Breast epithelium (tissue), 4 donors: ENCODE results near the gene UPP1. TPM values are rescaled to one million over a fixed set of nuclear protein-coding genes. Genes with fewer than 3 reads are reported as not detected.
A peak's percentile ranks its signal among the peaks of the same experiment; 100 is the strongest.

Source experiments
- DNase-seq, 2 donors: peaks; one replicate each; pipeline ENCODE4 v3.0.0-alpha.2; 2019; ENCODE audit warnings: low spot score in 2 of 2
- H3K27ac ChIP-seq, 2 donors: fragments of 200-600 bp; sonication (generic) in 1 of 2; one replicate each; pipeline ENCODE4 v1.5.1; 2016 to 2019; ENCODE audit warnings: mild to moderate bottlenecking in 1 of 2
- H3K27me3 ChIP-seq, 2 donors: fragments of 200-600 bp; sonication (generic) in 1 of 2; one replicate each; pipeline versions ENCODE4 v1.5.1 to v1.6.0; 2017 to 2019; ENCODE audit warnings: control low read depth in 1 of 2, mild to moderate bottlenecking in 1 of 2
- H3K36me3 ChIP-seq: fragments of 200-600 bp; one replicate; pipeline ENCODE4 v1.5.1; 2019
- H3K4me1 ChIP-seq, 2 donors: fragments of 200-600 bp; sonication (generic); one replicate each; pipeline ENCODE4 v1.5.1; 2016 to 2019; ENCODE audit warnings: control low read depth in 1 of 2
- H3K4me3 ChIP-seq, 3 donors: fragments of 200-600 bp; sonication (generic); 1 replicate in 2 of 3; 2 replicates in 1 of 3; pipeline ENCODE4 v1.5.1; 2016 to 2019; ENCODE audit warnings: mild to moderate bottlenecking in 3 of 3, moderate library complexity in 2 of 3
- H3K9me3 ChIP-seq, 2 donors: fragments of 200-600 bp; sonication (generic) in 1 of 2; one replicate each; pipeline ENCODE4 v1.5.1; 2016 to 2019; ENCODE audit warnings: control low read depth in 1 of 2
- CTCF ChIP-seq, 3 donors: fragments of 450-650 bp; IDR thresholded peaks; one replicate each; pipeline ENCODE4 v1.5.1; 2016 to 2017; ENCODE audit warnings: antibody characterized with exemption in 3 of 3, mild to moderate bottlenecking in 3 of 3, moderate library complexity in 3 of 3
- POLR2A ChIP-seq: fragments of 450-650 bp; IDR thresholded peaks from one replicate; pipeline ENCODE4 v1.6.1; 2016; ENCODE audit warnings: antibody characterized with exemption, mild to moderate bottlenecking, moderate library complexity
- POLR2AphosphoS5 ChIP-seq, 3 donors: sonication (generic); formaldehyde crosslinking; IDR thresholded peaks; one replicate each; pipeline ENCODE4 v1.6.1; 2017; ENCODE audit warnings: antibody characterized with exemption in 3 of 3
- intact Hi-C: fragments of 100-400 bp; cut with DNase I; formaldehyde crosslinking; loops from one replicate; pipeline ENCODE4 v1.15.1; 2023; ENCODE audit warnings: low total_unique reads
- total RNA-seq, 3 donors: library from RNA; depleted of rRNA; stranded (reverse); fragments of >200 nt; gene quantifications; one replicate each; pipeline ENCODE4 v1.1.0, GENCODE V29; 2016

UPP1 gene
- total RNA-seq, 3 donors from 2014 or later: 11.1 to 32.1 (median 19.5) TPM

GRCh38 chr7:48106906-48107659 is 18.0 kb downstream of the UPP1 start:
- Histone ChIP-seq H3K4me3 (no peak overlapping the region), H3K27me3 (no peaks in the 10 kb centered on the region), H3K36me3 (peaks cover 6% of the 10 kb centered on the region), H3K9me3 (no peaks in the 10 kb centered on the region), H3K27ac (no peak overlapping the region), H3K4me1 (no peaks in the 10 kb centered on the region)
- DNase-seq: no peak
- intact Hi-C loops: no loop called here
- TF ChIP-seq CTCF (IDR thresholded peaks at IDR 0.05) (no peak), POLR2AphosphoS5 (IDR thresholded peaks at IDR 0.05) (no peak), POLR2A (no peak)

- H3K9me3 ChIP-seq: no peaks in the 10 kb centered on the region
- DNase-seq: no peak
- H3K4me3 ChIP-seq: no peak overlapping the region
- intact Hi-C loops: no loop called here
- H3K27me3 ChIP-seq: no peaks in the 10 kb centered on the region
- no peaks in the 10 kb centered on the region for H3K4me1 ChIP-seq
- peaks cover 6% of the 10 kb centered on the region for H3K36me3 ChIP-seq
- H3K27ac ChIP-seq: no peak overlapping the region
- no peak for TF ChIP-seq CTCF (IDR thresholded peaks at IDR 0.05)
- TF ChIP-seq POLR2A: no peak
- TF ChIP-seq POLR2AphosphoS5 (IDR thresholded peaks at IDR 0.05): no peak
These were observed 18.9 kb downstream of the UPP1 start for GRCh38 chr7:48107926-48108472.

- H3K27me3 ChIP-seq: no peaks in the 10 kb centered on the region
- H3K4me3 ChIP-seq: no peak overlapping the region
- H3K36me3 ChIP-seq: peaks cover 6% of the 10 kb centered on the region
- H3K9me3 ChIP-seq: no peaks in the 10 kb centered on the region
- H3K4me1 ChIP-seq: no peaks in the 10 kb centered on the region
- TF ChIP-seq CTCF (IDR thresholded peaks at IDR 0.05) (no peak), POLR2AphosphoS5 (IDR thresholded peaks at IDR 0.05) (no peak), POLR2A (no peak)
- intact Hi-C loops: no loop called here
- DNase-seq: no peak
- no peak overlapping the region for H3K27ac ChIP-seq
These were observed 20.1 kb downstream of the UPP1 start for GRCh38 chr7:48108959-48109847.

- no peaks in the 10 kb centered on the region for H3K27me3 ChIP-seq
- no peak for TF ChIP-seq POLR2AphosphoS5 (IDR thresholded peaks at IDR 0.05)
- peak; percentile 94 to 99 (median 96) for TF ChIP-seq CTCF (IDR thresholded peaks at IDR 0.05)
- intact Hi-C loops: no loop called here
- H3K36me3 ChIP-seq: peaks cover 6% of the 10 kb centered on the region
- no peak overlapping the region for H3K27ac ChIP-seq
- DNase-seq: peak; percentile 68 to 82
- no peak overlapping the region for H3K4me3 ChIP-seq
- H3K9me3 ChIP-seq: no peaks in the 10 kb centered on the region
- H3K4me1 ChIP-seq: no peaks in the 10 kb centered on the region
These were observed 21.0 kb downstream of the UPP1 start for GRCh38 chr7:48109848-48110663.
